SK-N-SH (cell line): ENCODE measurements around the gene CLEC4G. TPM values are rescaled to one million over a fixed set of nuclear protein-coding genes. Genes with fewer than 3 reads are reported as not detected.

Experiments
- CTCF ChIA-PET: fragments of 300-600, 350-600 bp; formaldehyde crosslinking; extraction: SDS; loops from one replicate; lab custom pipeline; 2021; lab: Yijun Ruan, JAX
- POLR2A ChIA-PET: fragments of 350-600 bp; sonication (Branson Sonifier 250); formaldehyde crosslinking; extraction: SDS; loops from one replicate; lab custom pipeline; 2020; ENCODE audit warnings: antibody characterized with exemption, inconsistent platforms; lab: Yijun Ruan, JAX
- DNase-seq: peaks from one replicate; pipeline ENCODE4 v3.0.0; 2012
- H2AFZ ChIP-seq: fragments of 200-600 bp; sonication (generic); 2 replicates; pipeline ENCODE4 v1.8.1; 2016; ENCODE audit warnings: antibody characterized with exemption, mild to moderate bottlenecking, low read depth
- H3F3A ChIP-seq: fragments of 200-600 bp; sonication (generic); replicated peaks from 2 replicates; pipeline ENCODE3; 2016; ENCODE audit warnings: antibody characterized with exemption, mild to moderate bottlenecking; ENCODE audit not compliant: insufficient read depth
- H3K27ac ChIP-seq, 2 experiments: fragments of 200-500 bp in 1 of 2; fragments of 200-600 bp in 1 of 2; sonication (Bioruptor generic) in 1 of 2; sonication (generic), shearing (Covaris generic) in 1 of 2; 2 replicates each; pipeline versions ENCODE4 v1.5.1 to v1.6.1; 2014 to 2016; ENCODE audit warnings: low read depth in 2 of 2, inconsistent platforms in 1 of 2, low read length in 1 of 2, mild to moderate bottlenecking in 1 of 2, mixed read lengths in 1 of 2
- H3K27me3 ChIP-seq: fragments of 200-600 bp; sonication (generic), shearing (Covaris generic); 2 replicates; pipeline ENCODE4 v1.6.1; 2016; ENCODE audit warnings: mixed run types; ENCODE audit not compliant: insufficient read depth
- H3K36me3 ChIP-seq, 2 experiments: fragments of 200-500 bp in 1 of 2; fragments of 200-600 bp in 1 of 2; sonication (Bioruptor generic) in 1 of 2; sonication (generic) in 1 of 2; replicated peaks in 1 of 2; 2 replicates each; pipeline versions ENCODE3 to v1.5.1; 2014 to 2016; ENCODE audit warnings: low read length in 1 of 2, mild to moderate bottlenecking in 1 of 2; ENCODE audit not compliant: insufficient read depth in 2 of 2, control insufficient read depth in 1 of 2
- H3K4me1 ChIP-seq, 2 experiments: fragments of 200-500 bp in 1 of 2; fragments of 200-600 bp in 1 of 2; sonication (Bioruptor generic) in 1 of 2; sonication (generic), shearing (Covaris generic) in 1 of 2; 2 replicates each; pipeline versions ENCODE4 v1.5.1 to v1.6.1; 2014 to 2016; ENCODE audit warnings: low read depth in 1 of 2, low read length in 1 of 2, mixed run types in 1 of 2; ENCODE audit not compliant: insufficient read depth in 2 of 2, control insufficient read depth in 1 of 2
- H3K4me2 ChIP-seq: fragments of 200-600 bp; sonication (generic), shearing (Covaris generic); 2 replicates; pipeline ENCODE4 v1.6.1; 2017; ENCODE audit warnings: mixed run types
- H3K4me3 ChIP-seq, 2 experiments: fragments of 200-500 bp in 1 of 2; fragments of 200-600 bp in 1 of 2; sonication (Bioruptor generic) in 1 of 2; sonication (generic), shearing (Covaris generic) in 1 of 2; 2 replicates each; pipeline versions ENCODE4 v1.5.1 to v1.8.1; 2014 to 2016; ENCODE audit warnings: low read depth in 2 of 2, inconsistent platforms in 1 of 2, low read length in 1 of 2, mild to moderate bottlenecking in 1 of 2, mixed read lengths in 1 of 2, moderate library complexity in 1 of 2
- H3K79me2 ChIP-seq: fragments of 200-600 bp; sonication (generic); 2 replicates; pipeline ENCODE4 v1.8.1; 2017; ENCODE audit warnings: mild to moderate bottlenecking; ENCODE audit not compliant: insufficient read depth
- H3K9ac ChIP-seq: fragments of 200-600 bp; sonication (generic); 2 replicates; pipeline ENCODE4 v1.6.1; 2017; ENCODE audit warnings: mixed run types
- H3K9me2 ChIP-seq: fragments of 200-600 bp; sonication (generic); 2 replicates; pipeline ENCODE4 v1.6.1; 2017; ENCODE audit warnings: mixed run types
- H3K9me3 ChIP-seq: fragments of 200-600 bp; sonication (generic); 2 replicates; pipeline ENCODE4 v1.6.1; 2017; ENCODE audit warnings: mixed run types, mild to moderate bottlenecking, moderate library complexity
- H4K20me1 ChIP-seq: fragments of 200-600 bp; sonication (generic); 2 replicates; pipeline ENCODE4 v1.6.1; 2017; ENCODE audit warnings: mild to moderate bottlenecking, mixed run types; ENCODE audit not compliant: insufficient read depth
- CHD2 ChIP-seq: fragments of 150-350 bp; IDR thresholded peaks from 2 replicates; pipeline ENCODE4 v1.6.1; 2018; ENCODE audit warnings: low read length; ENCODE audit not compliant: partially characterized antibody
- EP300 ChIP-seq, 2 experiments: IDR thresholded peaks; 2 replicates each; pipeline versions ENCODE4 v1.4.0 to v1.6.1; 2012; ENCODE audit warnings: borderline replicate concordance in 1 of 2, low read depth in 1 of 2, low read length in 1 of 2
- EZH2phosphoT487 ChIP-seq: fragments of 200-600 bp; sonication (generic); IDR thresholded peaks from 2 replicates; pipeline ENCODE4 v1.6.1; 2017; ENCODE audit warnings: low read depth, mixed run types, mild to moderate bottlenecking, antibody characterized with exemption, moderate library complexity, borderline replicate concordance
- FOSL2 ChIP-seq: IDR thresholded peaks from 2 replicates; pipeline ENCODE4 v1.4.0; 2012; ENCODE audit warnings: low read depth, mild to moderate bottlenecking, moderate library complexity, borderline replicate concordance
- FOXM1 ChIP-seq: IDR thresholded peaks from 2 replicates; pipeline ENCODE4 v1.4.0; 2012; ENCODE audit warnings: low read depth, mild to moderate bottlenecking
- GABPA ChIP-seq: IDR thresholded peaks from 2 replicates; pipeline ENCODE4 v1.4.0; 2012; ENCODE audit warnings: low read depth, mild to moderate bottlenecking
- JUND ChIP-seq: IDR thresholded peaks from 2 replicates; pipeline ENCODE4 v1.4.0; 2012
- MAX ChIP-seq: IDR thresholded peaks from 2 replicates; pipeline ENCODE4 v1.4.0; 2012; ENCODE audit warnings: low read depth
- MEF2A ChIP-seq: IDR thresholded peaks from 2 replicates; pipeline ENCODE4 v1.4.0; 2012; ENCODE audit warnings: low read depth, borderline replicate concordance
- MXI1 ChIP-seq: IDR thresholded peaks from 2 replicates; pipeline ENCODE4 v1.6.1; 2012; ENCODE audit warnings: mild to moderate bottlenecking, low read depth, low read length, improper control_type of control experiment
- NFIC ChIP-seq: IDR thresholded peaks from 2 replicates; pipeline ENCODE4 v1.4.0; 2012; ENCODE audit warnings: borderline replicate concordance
- NRF1 ChIP-seq: IDR thresholded peaks from 2 replicates; pipeline ENCODE4 v1.6.1; 2012; ENCODE audit warnings: low read depth, mild to moderate bottlenecking, low read length
- POLR2AphosphoS5 ChIP-seq: IDR thresholded peaks from 2 replicates; pipeline ENCODE4 v1.6.1; 2012; ENCODE audit warnings: low read depth, low read length
- RAD21 ChIP-seq: IDR thresholded peaks from 2 replicates; pipeline ENCODE4 v1.6.1; 2012; ENCODE audit warnings: mild to moderate bottlenecking, low read length
- RCOR1 ChIP-seq: fragments of 150-350 bp; IDR thresholded peaks from 2 replicates; pipeline ENCODE4 v1.6.1; 2017; ENCODE audit warnings: antibody characterized with exemption, low read length
- RXRA ChIP-seq: IDR thresholded peaks from 2 replicates; pipeline ENCODE4 v1.4.0; 2012; ENCODE audit warnings: low read depth, mild to moderate bottlenecking, borderline replicate concordance
- SIN3A ChIP-seq: IDR thresholded peaks from 2 replicates; pipeline ENCODE4 v1.6.1; 2012; ENCODE audit warnings: low read depth, mild to moderate bottlenecking, low read length, moderate library complexity, borderline replicate concordance
- SMC3 ChIP-seq: IDR thresholded peaks from 2 replicates; pipeline ENCODE4 v1.6.1; 2012; ENCODE audit warnings: low read depth, low read length, improper control_type of control experiment
- TCF12 ChIP-seq: IDR thresholded peaks from 2 replicates; pipeline ENCODE4 v1.4.0; 2012
- TEAD4 ChIP-seq: IDR thresholded peaks from 2 replicates; pipeline ENCODE4 v1.4.0; 2012; ENCODE audit warnings: mild to moderate bottlenecking, borderline replicate concordance; ENCODE audit not compliant: insufficient read depth
- USF1 ChIP-seq: IDR thresholded peaks from 2 replicates; pipeline ENCODE4 v1.4.0; 2012; ENCODE audit warnings: low read depth, borderline replicate concordance
- WGBS: methylation state at CpG from one replicate; pipeline ENCODE4 v1.1.6; 2017; ENCODE audit warnings: low lambda C conversion rate; 5-methylcytosine and 5-hydroxymethylcytosine counted together
- polyA plus RNA-seq, 3 experiments: library from polyadenylated mRNA; depleted of rRNA; stranded (reverse); fragments of >200 nt; gene quantifications; 2 replicates each; pipeline ENCODE4 v1.2.3, GENCODE V29; 2012
- TF ChIP-seq, protein P1 (sequence below): fragments of 150-350 bp; IDR thresholded peaks from 2 replicates; pipeline ENCODE4 v1.6.1; 2017; ENCODE audit warnings: antibody characterized with exemption, low read length, low read depth, borderline replicate concordance

Gene CLEC4G
- polyA plus RNA-seq, 1 of the 3 experiments (the other 2 are of a cell fraction) = not detected

DNA sequence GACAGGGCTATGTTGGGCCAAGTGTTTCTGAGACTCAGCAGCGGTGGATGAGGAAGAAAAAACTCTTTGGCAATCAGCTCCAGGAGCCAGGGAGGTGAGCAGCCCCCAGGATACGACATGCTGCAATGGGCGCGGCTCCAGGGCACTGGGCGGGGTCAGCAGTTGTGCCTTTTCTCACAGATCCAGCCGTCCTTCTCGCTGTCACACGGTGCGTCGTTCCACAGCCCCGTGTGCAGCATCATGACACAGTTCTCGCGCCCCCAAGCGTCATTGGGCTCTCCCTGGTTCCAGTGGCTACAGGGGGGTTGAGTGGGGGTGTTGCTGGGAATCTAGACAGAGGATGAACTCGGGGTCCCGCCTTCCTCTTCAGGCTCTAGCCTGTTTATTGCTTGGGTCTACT, 2.7 kb downstream of the CLEC4G start:
- H3K9me2 ChIP-seq = no peaks in the 10 kb centered on the region
- WGBS = 0% methylated on average over 13 of the region's 16 CpGs
- H3K27me3 ChIP-seq = peaks cover 82% of the 10 kb centered on the region
- POLR2A ChIA-PET = no interaction called here
- H3K9ac ChIP-seq = no peak overlapping the region
- no peaks in the 10 kb centered on the region for H3K79me2 ChIP-seq
- CTCF ChIA-PET = no interaction called here
- no peak for TF ChIP-seq MAX
- TF ChIP-seq NFIC = no peak
- no peak for TF ChIP-seq FOSL2
- no peak for TF ChIP-seq POLR2AphosphoS5
- no peak for TF ChIP-seq NRF1
- no peak for TF ChIP-seq JUND
- TF ChIP-seq EZH2phosphoT487 = no peak
- no peak for TF ChIP-seq SIN3A
- TF ChIP-seq RCOR1 = no peak
- TF ChIP-seq MXI1 = no peak
- no peak for TF ChIP-seq CHD2
- TF ChIP-seq TEAD4 = no peak
- no peak for TF ChIP-seq RAD21
- no peak for TF ChIP-seq GABPA
- TF ChIP-seq MEF2A = no peak
- TF ChIP-seq USF1 = no peak
- TF ChIP-seq, protein P1, sequence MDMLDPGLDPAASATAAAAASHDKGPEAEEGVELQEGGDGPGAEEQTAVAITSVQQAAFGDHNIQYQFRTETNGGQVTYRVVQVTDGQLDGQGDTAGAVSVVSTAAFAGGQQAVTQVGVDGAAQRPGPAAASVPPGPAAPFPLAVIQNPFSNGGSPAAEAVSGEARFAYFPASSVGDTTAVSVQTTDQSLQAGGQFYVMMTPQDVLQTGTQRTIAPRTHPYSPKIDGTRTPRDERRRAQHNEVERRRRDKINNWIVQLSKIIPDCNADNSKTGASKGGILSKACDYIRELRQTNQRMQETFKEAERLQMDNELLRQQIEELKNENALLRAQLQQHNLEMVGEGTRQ = no peak
- no peak for TF ChIP-seq EP300 (IDR thresholded peaks at IDR 0.05; ENCODE audit: borderline replicate concordance in 1 of 2, low read depth in 1 of 2, low read length in 1 of 2)
- no peak overlapping the region for H2AFZ ChIP-seq
- no peaks in the 10 kb centered on the region for H3K36me3 ChIP-seq
- no peaks in the 10 kb centered on the region for H3K9me3 ChIP-seq
- DNase-seq = no peak
- H4K20me1 ChIP-seq = no peaks in the 10 kb centered on the region
- H3K27ac ChIP-seq = no peak overlapping the region
- H3K4me2 ChIP-seq = no peak overlapping the region
- no peaks in the 10 kb centered on the region for H3F3A ChIP-seq
- no peaks in the 10 kb centered on the region for H3K4me1 ChIP-seq
- no peak overlapping the region for H3K4me3 ChIP-seq

GRCh38 chr19:7725791-7726190, 6.1 kb downstream of the CLEC4G start:
- no peaks in the 10 kb centered on the region for H3K79me2 ChIP-seq
- WGBS = 2% methylated on average over 2 of the region's 2 CpGs
- CTCF ChIA-PET = no interaction called here

More at GRCh38 chr19:7725791-7726190, 6.1 kb downstream of the CLEC4G start:
- Histone ChIP-seq H3K36me3 (no peaks in the 10 kb centered on the region), H3K9me3 (no peaks in the 10 kb centered on the region), H3K9me2 (no peaks in the 10 kb centered on the region), H3K27me3 (peaks cover 97% of the 10 kb centered on the region), H3F3A (no peaks in the 10 kb centered on the region), H4K20me1 (no peaks in the 10 kb centered on the region), H3K4me2 (no peak overlapping the region), H3K27ac (no peak overlapping the region), H2AFZ (no peak overlapping the region), H3K9ac (no peak overlapping the region), H3K4me1 (no peaks in the 10 kb centered on the region), H3K4me3 (no peak overlapping the region)
- TF ChIP-seq FOXM1 (no peak), TCF12 (no peak), RXRA (no peak), SMC3 (no peak), SIN3A (no peak), NRF1 (no peak), NFIC (no peak), FOSL2 (no peak)
- POLR2A ChIA-PET = no interaction called here
- no peak for DNase-seq
